Endothelial cell of umbilical vein (primary cell): ENCODE measurements around the gene AUTS2. TPM values are rescaled to one million over a fixed set of nuclear protein-coding genes. Genes with fewer than 3 reads are reported as not detected.

ENCODE experiments used
- BruUV-seq: library from RNA; stranded (reverse); fragments of 400-500 nt; replicated peaks from 2 replicates; lab custom pipeline; 2021; lab: Mats Ljungman, UMichigan
- CTCF ChIA-PET: fragments of 300-600, 350-600 bp; sonication (Branson Sonifier 250); formaldehyde crosslinking; loops from one replicate; lab custom pipeline; 2021; ENCODE audit warnings: antibody characterized with exemption, inconsistent platforms; lab: Charles Lee
- POLR2A ChIA-PET: fragments of 300-600, 350-600 bp; sonication (Branson Sonifier 250); formaldehyde crosslinking; loops from one replicate; lab custom pipeline; 2021; ENCODE audit warnings: antibody characterized with exemption, inconsistent platforms; lab: Charles Lee
- DNase-seq: peaks from one replicate; pipeline ENCODE4 v3.0.0-alpha.2; 2011; ENCODE audit warnings: low read depth, low spot score
- FAIRE-seq: peaks from 2 replicates; lab custom pipeline; 2011; peaks lifted over from hg19 to GRCh38; lab: Jason Lieb, UNC
- H2AFZ ChIP-seq: 2 replicates; pipeline ENCODE4 v1.6.0; 2012; ENCODE audit warnings: low read depth, low read length, control low read depth, inconsistent platforms
- H3K27ac ChIP-seq: 2 replicates; pipeline ENCODE4 v1.5.1; 2011; ENCODE audit warnings: low read depth, mild to moderate bottlenecking, control low read depth, low read length, moderate library complexity; ENCODE audit not compliant: insufficient read depth
- H3K27me3 ChIP-seq, 2 experiments: 2 replicates each; pipeline versions ENCODE4 v1.6.0 to v1.6.1; 2011; ENCODE audit warnings: low read length in 2 of 2, mixed read lengths in 1 of 2; ENCODE audit not compliant: control insufficient read depth in 2 of 2, insufficient read depth in 2 of 2
- H3K36me3 ChIP-seq, 2 experiments: 2 replicates in 1 of 2; 3 replicates in 1 of 2; pipeline ENCODE4 v1.5.1; 2011; ENCODE audit warnings: low read length in 2 of 2, mild to moderate bottlenecking in 1 of 2, moderate library complexity in 1 of 2; ENCODE audit not compliant: control insufficient read depth in 2 of 2, insufficient read depth in 2 of 2; ENCODE audit errors: extremely low read depth in 1 of 2
- H3K4me1 ChIP-seq: 3 replicates; pipeline ENCODE4 v1.5.1; 2011; ENCODE audit warnings: mild to moderate bottlenecking, low read length; ENCODE audit not compliant: control insufficient read depth, insufficient read depth; ENCODE audit errors: extremely low read depth
- H3K4me2 ChIP-seq: 2 replicates; pipeline ENCODE4 v1.6.1; 2011; ENCODE audit warnings: low read length, control low read depth, mixed read lengths; ENCODE audit not compliant: insufficient read depth
- H3K4me3 ChIP-seq, 3 experiments: fragments of 200-600 bp in 1 of 3; sonication (generic), shearing (Covaris generic) in 1 of 3; replicated peaks in 1 of 3; 2 replicates each; pipeline ENCODE4 v1.5.1; 2011 to 2016; ENCODE audit warnings: control low read depth in 3 of 3, low read length in 3 of 3, mild to moderate bottlenecking in 2 of 3, inconsistent platforms in 1 of 3, low read depth in 1 of 3, moderate library complexity in 1 of 3; ENCODE audit not compliant: insufficient read depth in 1 of 3
- H3K79me2 ChIP-seq: 2 replicates; pipeline ENCODE4 v1.6.0; 2012; ENCODE audit warnings: low read length, inconsistent platforms; ENCODE audit not compliant: control insufficient read depth, insufficient read depth
- H3K9ac ChIP-seq: replicated peaks from 2 replicates; pipeline ENCODE3; 2011; ENCODE audit warnings: low read length, control low read depth; ENCODE audit not compliant: insufficient read depth; ENCODE audit errors: extremely low read depth
- H3K9me1 ChIP-seq: replicated peaks from 3 replicates; pipeline ENCODE4 v1.6.0; 2011; ENCODE audit warnings: mild to moderate bottlenecking, low read length; ENCODE audit not compliant: control insufficient read depth, insufficient read depth; ENCODE audit errors: extremely low read depth
- H3K9me3 ChIP-seq: replicated peaks from 2 replicates; pipeline ENCODE4 v1.5.1; 2012; ENCODE audit warnings: low read length, inconsistent platforms; ENCODE audit not compliant: control insufficient read depth, insufficient read depth
- H4K20me1 ChIP-seq: replicated peaks from 2 replicates; pipeline ENCODE3; 2011; ENCODE audit warnings: mild to moderate bottlenecking, low read length; ENCODE audit not compliant: control insufficient read depth, insufficient read depth; ENCODE audit errors: extremely low read depth
- EZH2 ChIP-seq: IDR thresholded peaks from 2 replicates; pipeline ENCODE4 v1.6.1; 2012; ENCODE audit warnings: borderline replicate concordance, low read depth, mild to moderate bottlenecking, moderate library complexity, low read length, inconsistent platforms; ENCODE audit not compliant: severe bottlenecking
- GATA2 ChIP-seq: IDR thresholded peaks from 2 replicates; pipeline ENCODE4 v1.7.0; 2011; ENCODE audit warnings: low read depth, mild to moderate bottlenecking, moderate library complexity, mixed read lengths, low read length; ENCODE audit not compliant: insufficient read length, insufficient read depth
- JUN ChIP-seq: IDR thresholded peaks from 2 replicates; pipeline ENCODE4 v1.6.1; 2011; ENCODE audit warnings: borderline replicate concordance, low read depth; ENCODE audit not compliant: insufficient read length, insufficient read depth
- POLR2A ChIP-seq: IDR thresholded peaks from 2 replicates; pipeline ENCODE4 v1.6.1; 2012; ENCODE audit warnings: low read depth, mild to moderate bottlenecking, control low read depth, low read length
- POLR2AphosphoS5 ChIP-seq: IDR thresholded peaks from 2 replicates; pipeline ENCODE4 v1.6.1; 2012; ENCODE audit warnings: low read depth, mild to moderate bottlenecking, control low read depth, low read length, moderate library complexity; ENCODE audit not compliant: insufficient read depth
- dilution Hi-C: fragments of 300-500 bp; cut with MboI; formaldehyde crosslinking; loops from one replicate; pipeline ENCODE4 v1.15.0; 2019; ENCODE audit warnings: low sequenced_read_pairs; ENCODE audit not compliant: extremely low pct_ligation_motif_present
- intact Hi-C: fragments of 100-400 bp; cut with micrococcal nuclease; formaldehyde crosslinking; loops from one replicate; pipeline ENCODE4 v1.10.0; 2022
- polyA plus RNA-seq, 4 experiments: library from polyadenylated mRNA; depleted of rRNA in 3 of 4; stranded (reverse) in 3 of 4; unstranded in 1 of 4; fragments of >200 nt; gene quantifications; 2 replicates each; pipeline versions ENCODE4 v1.2.1 to v1.2.3, GENCODE V29; 2011 to 2012; ENCODE audit warnings: missing spikeins in 1 of 4
- total RNA-seq: library from RNA; stranded (reverse); gene quantifications from 2 replicates; pipeline ENCODE4 v1.2.3, GENCODE V29; 2021
- TF ChIP-seq, protein P1 (sequence below), 2 donors: IDR thresholded peaks; 1 replicate in 1 of 2; 2 replicates in 1 of 2; pipeline ENCODE4 v1.5.1; 2011; ENCODE audit warnings: low read length in 2 of 2, mild to moderate bottlenecking in 2 of 2, moderate library complexity in 2 of 2, control low read depth in 1 of 2, inconsistent platforms in 1 of 2, low read depth in 1 of 2; ENCODE audit not compliant: insufficient read depth in 1 of 2; ENCODE audit errors: extremely low read depth in 1 of 2
- TF ChIP-seq, protein P2 (sequence below): IDR thresholded peaks from 2 replicates; pipeline ENCODE4 v1.6.1; 2011; ENCODE audit not compliant: insufficient read depth, insufficient read length

Gene AUTS2
- total and polyA plus RNA-seq, 2 donors (not counting 3 experiments of a cell fraction or from before 2014, with no cell fraction given) = 0.59 to 8.0 TPM

DNA sequence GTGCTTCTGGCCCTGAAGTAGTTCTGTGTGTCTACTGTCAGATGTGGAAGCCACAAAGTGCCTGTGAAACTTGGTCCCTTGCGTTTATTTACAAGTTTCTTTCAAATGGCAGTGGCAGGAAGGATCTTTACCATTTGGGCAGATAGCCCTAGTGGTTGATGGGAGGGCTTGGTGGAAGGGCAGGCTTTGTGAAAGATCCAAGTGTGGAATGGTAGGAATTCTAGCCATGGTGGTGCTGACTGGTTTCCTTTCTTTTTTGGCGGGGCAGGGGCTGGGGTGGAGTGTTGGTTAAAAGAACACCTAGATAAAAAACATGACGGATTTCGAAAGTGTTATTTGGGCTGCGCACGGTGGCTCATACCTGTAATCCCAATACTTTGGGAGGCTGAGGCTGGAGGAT, 27.0 kb downstream of the AUTS2 start:
- no peak for TF ChIP-seq GATA2
- TF ChIP-seq POLR2A = no peak
- TF ChIP-seq, protein P1, sequence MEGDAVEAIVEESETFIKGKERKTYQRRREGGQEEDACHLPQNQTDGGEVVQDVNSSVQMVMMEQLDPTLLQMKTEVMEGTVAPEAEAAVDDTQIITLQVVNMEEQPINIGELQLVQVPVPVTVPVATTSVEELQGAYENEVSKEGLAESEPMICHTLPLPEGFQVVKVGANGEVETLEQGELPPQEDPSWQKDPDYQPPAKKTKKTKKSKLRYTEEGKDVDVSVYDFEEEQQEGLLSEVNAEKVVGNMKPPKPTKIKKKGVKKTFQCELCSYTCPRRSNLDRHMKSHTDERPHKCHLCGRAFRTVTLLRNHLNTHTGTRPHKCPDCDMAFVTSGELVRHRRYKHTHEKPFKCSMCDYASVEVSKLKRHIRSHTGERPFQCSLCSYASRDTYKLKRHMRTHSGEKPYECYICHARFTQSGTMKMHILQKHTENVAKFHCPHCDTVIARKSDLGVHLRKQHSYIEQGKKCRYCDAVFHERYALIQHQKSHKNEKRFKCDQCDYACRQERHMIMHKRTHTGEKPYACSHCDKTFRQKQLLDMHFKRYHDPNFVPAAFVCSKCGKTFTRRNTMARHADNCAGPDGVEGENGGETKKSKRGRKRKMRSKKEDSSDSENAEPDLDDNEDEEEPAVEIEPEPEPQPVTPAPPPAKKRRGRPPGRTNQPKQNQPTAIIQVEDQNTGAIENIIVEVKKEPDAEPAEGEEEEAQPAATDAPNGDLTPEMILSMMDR (IDR thresholded peaks at IDR 0.05; ENCODE audit: extremely low read depth in 1 of 2, insufficient read depth in 1 of 2, low read depth in 1 of 2, low read length in 2 of 2) = no peak
- no peak for TF ChIP-seq JUN
- no peak for TF ChIP-seq EZH2
- no peak for TF ChIP-seq POLR2AphosphoS5
- TF ChIP-seq, protein P2, sequence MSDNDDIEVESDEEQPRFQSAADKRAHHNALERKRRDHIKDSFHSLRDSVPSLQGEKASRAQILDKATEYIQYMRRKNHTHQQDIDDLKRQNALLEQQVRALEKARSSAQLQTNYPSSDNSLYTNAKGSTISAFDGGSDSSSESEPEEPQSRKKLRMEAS = no peak
- no peaks in the 10 kb centered on the region for H3K9me1 ChIP-seq
- DNase-seq (no peak), FAIRE-seq (no peak)
- H3K4me2 ChIP-seq = no peak overlapping the region
- H2AFZ ChIP-seq = no peak overlapping the region
- no peak overlapping the region for H3K27ac ChIP-seq
- no peak overlapping the region for H3K9ac ChIP-seq
- H3K4me3 ChIP-seq = no peak overlapping the region
- ChIA-PET POLR2A (no interaction called here), CTCF (no interaction called here)
- no peaks in the 10 kb centered on the region for H4K20me1 ChIP-seq
- dilution Hi-C loops = no loop called here
- no peaks in the 10 kb centered on the region for H3K27me3 ChIP-seq
- H3K4me1 ChIP-seq = no peaks in the 10 kb centered on the region
- H3K9me3 ChIP-seq = no peaks in the 10 kb centered on the region
- intact Hi-C loops = no loop called here
- no peaks in the 10 kb centered on the region for H3K79me2 ChIP-seq
- H3K36me3 ChIP-seq = no peaks in the 10 kb centered on the region
- no TSS peak for BruUV-seq
